Vagina (tissue), 2 donors: ENCODE measurements around the gene AGBL4.

ENCODE experiments used
- POLR2A ChIP-seq, 2 donors: fragments of 450-650 bp; IDR thresholded peaks; one replicate each; pipeline ENCODE4 v1.6.1; 2017; ENCODE audit warnings: antibody characterized with exemption in 2 of 2, mild to moderate bottlenecking in 2 of 2, moderate library complexity in 2 of 2
- TF ChIP-seq, protein P1 (sequence below), 3 experiments: fragments of 450-650 bp in 2 of 3; fragments of 200-600 bp in 1 of 3; sonication (generic) in 1 of 3; IDR thresholded peaks; one replicate each; pipeline ENCODE4 v1.5.1; 2017 to 2019; ENCODE audit warnings: antibody characterized with exemption in 3 of 3, mild to moderate bottlenecking in 2 of 3, moderate library complexity in 2 of 3

DNA sequence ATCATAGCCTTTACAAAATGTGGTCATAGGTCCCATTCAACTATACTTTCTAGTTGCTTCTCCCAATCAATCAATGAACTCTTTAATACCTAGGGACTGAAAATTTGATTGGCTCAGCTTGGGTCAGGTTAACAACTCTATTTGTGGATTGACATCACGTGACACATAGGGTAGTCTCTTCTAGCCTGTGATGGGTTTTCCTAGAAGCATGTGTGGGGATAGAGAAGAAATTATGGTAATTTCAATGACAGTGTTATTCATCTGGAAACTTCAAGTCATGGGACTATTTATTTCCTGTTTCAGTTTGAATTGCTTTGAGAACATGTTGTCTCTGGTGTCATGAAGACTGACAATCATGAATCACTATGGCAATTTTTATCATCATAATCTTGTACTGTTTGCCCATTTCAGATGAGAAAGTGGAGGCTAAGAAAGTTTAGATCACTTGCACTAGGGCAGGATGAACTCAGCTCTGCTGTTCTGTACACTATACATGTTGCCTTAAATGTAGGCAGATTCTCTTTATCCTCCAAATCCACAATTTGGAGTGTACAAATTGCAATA lies 717.2 kb downstream of the AGBL4 start:
- TF ChIP-seq POLR2A (IDR thresholded peaks at IDR 0.05), result no peak
- TF ChIP-seq, protein P1, sequence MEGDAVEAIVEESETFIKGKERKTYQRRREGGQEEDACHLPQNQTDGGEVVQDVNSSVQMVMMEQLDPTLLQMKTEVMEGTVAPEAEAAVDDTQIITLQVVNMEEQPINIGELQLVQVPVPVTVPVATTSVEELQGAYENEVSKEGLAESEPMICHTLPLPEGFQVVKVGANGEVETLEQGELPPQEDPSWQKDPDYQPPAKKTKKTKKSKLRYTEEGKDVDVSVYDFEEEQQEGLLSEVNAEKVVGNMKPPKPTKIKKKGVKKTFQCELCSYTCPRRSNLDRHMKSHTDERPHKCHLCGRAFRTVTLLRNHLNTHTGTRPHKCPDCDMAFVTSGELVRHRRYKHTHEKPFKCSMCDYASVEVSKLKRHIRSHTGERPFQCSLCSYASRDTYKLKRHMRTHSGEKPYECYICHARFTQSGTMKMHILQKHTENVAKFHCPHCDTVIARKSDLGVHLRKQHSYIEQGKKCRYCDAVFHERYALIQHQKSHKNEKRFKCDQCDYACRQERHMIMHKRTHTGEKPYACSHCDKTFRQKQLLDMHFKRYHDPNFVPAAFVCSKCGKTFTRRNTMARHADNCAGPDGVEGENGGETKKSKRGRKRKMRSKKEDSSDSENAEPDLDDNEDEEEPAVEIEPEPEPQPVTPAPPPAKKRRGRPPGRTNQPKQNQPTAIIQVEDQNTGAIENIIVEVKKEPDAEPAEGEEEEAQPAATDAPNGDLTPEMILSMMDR (IDR thresholded peaks at IDR 0.05), result no peak
